ENCODE data around the gene POTEH. TPM values are rescaled to one million over a fixed set of nuclear protein-coding genes. Genes with fewer than 3 reads are reported as not detected.
"Not testable (repeated sequence)": the region's sequence is repeated elsewhere in the genome, so short reads cannot be mapped to it uniquely, and the experiment has no call there.

POTEH gene
- total RNA-seq, 4 donors from 2014 or later: 0.27 TPM; not detected in 3

DNA sequence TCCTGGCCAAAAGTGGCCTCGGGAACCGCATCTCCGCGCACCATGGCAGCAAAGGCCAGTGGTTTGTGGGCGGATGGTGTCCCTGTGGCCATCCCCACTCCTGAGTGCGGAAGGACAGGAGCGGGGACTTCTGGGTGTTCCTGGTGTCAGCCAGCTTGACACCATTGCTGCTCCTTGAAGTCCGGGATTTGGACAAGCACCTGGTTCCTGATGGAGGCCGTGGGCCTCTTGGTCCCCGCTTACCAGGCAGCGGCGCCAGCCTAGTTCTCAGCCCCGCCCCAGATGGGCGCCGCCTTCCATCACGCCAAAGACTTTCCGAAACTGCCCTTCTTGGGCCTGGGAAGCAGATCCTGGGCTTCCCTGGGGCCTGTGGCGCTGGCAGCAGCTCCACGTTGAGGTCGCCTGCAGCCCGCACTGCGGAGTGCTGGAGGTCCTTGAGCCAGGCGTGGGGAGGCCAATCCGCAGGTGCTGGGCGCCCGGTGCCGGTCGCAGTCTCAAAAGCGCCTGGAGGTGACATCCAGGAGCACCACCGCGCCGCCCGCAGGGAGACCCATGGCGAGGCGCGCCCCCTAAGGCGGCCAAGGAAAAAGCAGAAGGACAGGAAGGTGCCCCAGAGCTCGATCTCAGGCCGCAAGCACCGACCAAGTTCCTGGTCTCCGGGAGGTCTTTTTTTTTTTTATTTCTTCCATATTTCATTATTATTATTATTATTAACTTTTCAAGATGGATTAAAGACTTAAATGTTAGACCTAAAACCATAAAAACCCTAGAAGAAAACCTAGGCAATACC, 59.5 kb downstream of the POTEH start:
- H3K36me3 ChIP-seq; H3K4me1 ChIP-seq; H3K27ac ChIP-seq; intact Hi-C loops (cut with DNase I); H3K4me3 ChIP-seq (replicated peaks in 1 of 3); H3K27me3 ChIP-seq; DNase-seq; H3K9me3 ChIP-seq: not testable (repeated sequence)
- WGBS, 2 donors: 69 to 71% methylated on average over 36 to 41 of the region's 41 CpGs

DNA sequence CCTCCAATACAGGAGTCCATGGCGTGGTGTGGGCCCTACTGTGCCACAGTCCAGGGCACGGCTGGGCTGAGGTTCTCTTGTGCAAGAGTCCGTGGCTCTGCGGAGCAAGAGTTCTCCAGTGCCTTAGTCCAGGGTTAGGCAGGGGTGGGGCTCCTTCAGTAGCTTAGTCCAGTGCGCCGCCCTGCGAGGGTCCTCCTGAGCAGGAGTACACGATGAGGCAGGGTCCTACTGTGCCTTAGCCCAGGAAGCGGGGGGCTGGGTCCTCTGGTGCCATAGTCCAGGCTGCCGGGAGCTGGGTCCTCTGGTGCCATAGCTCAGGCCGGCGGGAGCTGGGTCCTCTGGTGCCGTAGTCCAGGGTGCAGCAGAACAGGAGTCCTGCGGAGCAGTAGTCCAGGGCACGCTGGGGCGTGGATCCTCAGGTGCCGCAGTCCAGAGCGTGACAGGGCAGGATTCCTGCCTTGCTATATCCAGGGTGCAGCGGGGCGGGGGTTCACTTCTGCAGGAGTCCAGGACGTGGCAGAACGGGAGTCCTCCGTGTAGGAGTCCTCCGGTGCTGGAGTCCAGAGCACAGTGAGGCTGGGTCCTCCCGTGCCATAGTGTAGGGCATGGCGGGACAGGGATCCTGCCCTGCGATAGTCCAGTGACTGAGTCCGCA, 69.7 kb downstream of the POTEH start:
- H3K36me3 ChIP-seq; intact Hi-C loops (cut with DNase I): not testable (repeated sequence)
- 75 to 94% methylated on average over 7 to 10 of the region's 28 CpGs for WGBS, 2 donors

DNA sequence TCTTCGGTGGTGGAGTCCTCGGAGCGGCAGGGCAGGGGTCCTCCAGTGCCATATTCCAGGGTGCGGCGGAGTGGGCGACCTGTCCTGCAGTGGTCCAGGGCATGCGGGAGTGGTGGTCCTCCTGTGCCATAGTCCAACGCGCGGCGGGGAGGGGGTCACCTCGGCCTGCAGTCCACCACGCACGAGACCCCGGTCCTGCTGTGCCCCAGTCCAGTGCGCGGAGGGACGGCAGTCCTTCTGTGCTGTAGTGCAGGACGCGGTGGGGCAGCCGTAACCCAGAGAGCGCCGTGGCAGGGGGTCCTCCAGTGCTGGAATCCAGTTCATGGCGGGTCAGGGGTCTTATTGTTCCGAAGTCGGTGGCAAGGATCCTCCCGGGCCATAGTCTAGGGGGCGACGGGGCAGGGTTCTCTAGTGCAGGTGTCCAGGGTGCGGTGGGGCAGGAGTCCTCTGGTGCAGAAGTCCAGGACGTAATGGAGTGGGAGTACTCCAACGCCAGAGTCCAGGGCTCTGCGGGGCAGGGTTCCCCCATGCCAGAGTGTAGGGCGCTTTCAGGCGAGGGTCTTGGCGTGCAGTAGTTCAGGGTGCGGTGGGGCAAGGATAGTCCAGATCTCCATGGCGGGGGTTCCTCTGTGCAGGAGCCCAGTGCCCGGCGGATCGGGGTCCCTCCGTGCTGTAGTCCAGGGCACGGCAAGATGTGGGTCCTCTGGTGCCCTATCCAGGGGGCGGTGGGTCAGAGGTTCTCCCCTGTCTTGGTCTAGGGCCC, 70.7 kb downstream of the POTEH start:
- intact Hi-C loops (cut with DNase I); H3K27me3 ChIP-seq; DNase-seq; H3K9me3 ChIP-seq; H3K4me3 ChIP-seq (replicated peaks in 1 of 3); H3K36me3 ChIP-seq; H3K4me1 ChIP-seq; H3K27ac ChIP-seq: not testable (repeated sequence)
- 94% methylated on average over 7 of the region's 44 CpGs; no CpG with 5 or more reads in 1 of the 2 donors for WGBS, 2 donors

More for the DNA sequence above, 69.7 kb downstream of the POTEH start:
- not testable (repeated sequence) for H3K27me3 ChIP-seq; H3K9me3 ChIP-seq; H3K27ac ChIP-seq; H3K4me3 ChIP-seq (replicated peaks in 1 of 3); H3K4me1 ChIP-seq; DNase-seq

DNA sequence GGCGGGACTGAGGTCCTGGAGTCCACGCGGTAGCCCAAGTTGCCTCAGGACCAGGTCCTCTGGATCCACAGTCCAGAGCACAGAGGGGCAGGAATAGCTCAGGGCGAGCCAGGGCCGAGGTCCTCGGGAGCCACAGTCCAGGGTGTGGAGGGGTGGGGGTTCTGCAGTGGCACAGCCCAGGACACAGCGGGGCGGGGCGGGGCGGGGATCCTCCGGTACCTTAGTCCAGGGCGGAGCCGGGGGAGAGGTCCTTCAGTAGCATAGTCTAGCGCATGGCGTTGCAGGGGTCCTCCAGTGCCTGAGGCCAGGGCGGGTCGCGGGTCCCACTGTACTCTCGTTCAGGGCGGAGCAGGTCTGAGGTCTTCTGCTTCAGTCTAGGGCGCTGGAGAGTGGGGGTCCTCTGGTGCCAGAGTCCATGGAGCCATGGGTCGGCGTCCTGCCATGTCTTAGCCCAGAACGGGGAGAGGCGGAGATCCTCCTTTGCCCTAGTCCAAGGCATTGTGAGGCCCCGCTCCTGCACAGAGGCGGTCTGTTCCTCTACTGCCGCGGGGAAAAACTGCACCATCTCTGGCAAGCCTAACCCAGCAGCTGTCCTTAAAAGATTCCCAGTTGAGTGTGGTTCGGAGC, 71.4 kb downstream of the POTEH start:
- intact Hi-C loops (cut with DNase I): not testable (repeated sequence)
- 86 to 87% methylated on average over 10 to 17 of the region's 30 CpGs for WGBS, 2 donors

DNA sequence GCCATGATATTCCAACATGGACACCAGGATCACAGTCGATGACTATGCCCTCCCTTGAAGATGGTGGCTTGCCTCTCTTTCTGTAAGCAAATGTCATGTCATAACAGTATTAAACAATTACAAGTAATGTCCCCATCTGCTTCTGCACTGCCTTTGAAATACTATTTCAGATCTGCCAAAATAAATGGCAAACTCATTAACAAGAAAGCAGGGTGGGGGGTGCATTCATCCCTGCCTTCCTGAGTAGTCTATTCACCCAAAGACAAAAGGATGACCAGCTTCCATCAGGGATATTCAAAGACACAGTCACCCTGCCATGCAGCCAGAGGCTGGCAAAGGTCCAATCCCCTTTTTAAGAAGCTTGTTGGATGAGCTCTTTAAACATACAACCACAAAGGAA, 73.7 kb downstream of the POTEH start:
- H3K9me3 ChIP-seq; H3K27ac ChIP-seq; H3K4me1 ChIP-seq; DNase-seq; H3K36me3 ChIP-seq; H3K27me3 ChIP-seq; intact Hi-C loops (cut with DNase I); H3K4me3 ChIP-seq (replicated peaks in 1 of 3): not testable (repeated sequence)
- no CpG with 5 or more reads among the region's 1 CpG for WGBS, 2 donors

More for the DNA sequence above, 71.4 kb downstream of the POTEH start:
- H3K27me3 ChIP-seq; H3K9me3 ChIP-seq; H3K4me1 ChIP-seq; H3K4me3 ChIP-seq (replicated peaks in 1 of 3); H3K36me3 ChIP-seq; H3K27ac ChIP-seq; DNase-seq: not testable (repeated sequence)

Small RNA genes lying within 50 kb of the gene (small RNA-seq; reads per million reads assigned to genes)
- not detected for gene RNU6-816P

Other genes with a start within 250 kb of the POTEH start
- gene OR11H1, start 161.8 kb upstream of the POTEH start, total RNA-seq: not detected

Measured in thyroid gland (tissue), 4 donors.